ENCODE measurements around the gene SDR42E2.
A peak's percentile ranks its signal among the peaks of the same experiment; 100 is the strongest.

Gene SDR42E2

DNA sequence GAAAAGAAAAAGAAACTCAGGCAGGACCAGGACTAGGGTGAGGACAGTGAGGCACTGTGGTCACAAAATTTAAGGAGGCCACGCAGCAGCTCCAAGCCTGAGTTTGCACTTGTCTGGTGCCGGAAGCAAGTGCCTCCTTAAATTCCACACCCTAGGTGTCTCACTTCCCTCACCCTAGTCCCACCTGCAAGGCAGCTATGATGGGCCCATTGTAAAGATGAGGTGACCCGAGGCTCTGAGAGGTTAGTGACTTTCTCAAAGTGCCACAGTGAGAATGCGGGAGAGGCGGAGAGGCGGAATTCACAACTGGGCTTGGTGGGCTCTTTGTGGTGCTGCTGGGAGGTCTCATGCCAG is 22.3 kb downstream of the SDR42E2 start:
- no peak for DNase-seq (ENCODE audit: low read depth)

DNA sequence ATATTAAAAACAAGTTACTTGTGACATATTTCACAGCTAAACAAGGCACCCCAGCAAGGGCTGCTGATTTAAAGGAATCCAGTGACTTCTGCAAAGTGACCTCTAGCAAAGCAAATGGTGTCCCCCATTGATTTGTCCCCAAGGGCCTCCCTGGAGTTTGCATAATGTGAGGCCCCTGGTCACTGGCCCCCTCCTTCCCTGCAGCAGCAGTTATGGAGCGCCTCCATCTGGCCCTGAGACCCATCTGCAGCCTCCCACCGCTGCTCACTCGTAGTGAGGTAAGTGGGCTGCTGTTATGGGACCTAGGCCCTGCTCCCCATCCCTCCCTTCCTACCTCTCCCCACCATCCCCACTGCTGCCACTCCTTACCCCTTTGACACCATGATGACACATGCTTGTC is 24.2 kb downstream of the SDR42E2 start:
- no peak overlapping the region for H3K4me3 ChIP-seq (replicated peaks; ENCODE audit: low read depth, low read length)
- TF ChIP-seq, protein P1, sequence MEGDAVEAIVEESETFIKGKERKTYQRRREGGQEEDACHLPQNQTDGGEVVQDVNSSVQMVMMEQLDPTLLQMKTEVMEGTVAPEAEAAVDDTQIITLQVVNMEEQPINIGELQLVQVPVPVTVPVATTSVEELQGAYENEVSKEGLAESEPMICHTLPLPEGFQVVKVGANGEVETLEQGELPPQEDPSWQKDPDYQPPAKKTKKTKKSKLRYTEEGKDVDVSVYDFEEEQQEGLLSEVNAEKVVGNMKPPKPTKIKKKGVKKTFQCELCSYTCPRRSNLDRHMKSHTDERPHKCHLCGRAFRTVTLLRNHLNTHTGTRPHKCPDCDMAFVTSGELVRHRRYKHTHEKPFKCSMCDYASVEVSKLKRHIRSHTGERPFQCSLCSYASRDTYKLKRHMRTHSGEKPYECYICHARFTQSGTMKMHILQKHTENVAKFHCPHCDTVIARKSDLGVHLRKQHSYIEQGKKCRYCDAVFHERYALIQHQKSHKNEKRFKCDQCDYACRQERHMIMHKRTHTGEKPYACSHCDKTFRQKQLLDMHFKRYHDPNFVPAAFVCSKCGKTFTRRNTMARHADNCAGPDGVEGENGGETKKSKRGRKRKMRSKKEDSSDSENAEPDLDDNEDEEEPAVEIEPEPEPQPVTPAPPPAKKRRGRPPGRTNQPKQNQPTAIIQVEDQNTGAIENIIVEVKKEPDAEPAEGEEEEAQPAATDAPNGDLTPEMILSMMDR (IDR thresholded peaks at IDR 0.05; ENCODE audit: low read length, missing control alignments), result peak; percentile 21
- DNase-seq (ENCODE audit: low read depth), result no peak

More for the DNA sequence above, 22.3 kb downstream of the SDR42E2 start:
- TF ChIP-seq, protein P1 (IDR thresholded peaks at IDR 0.05; ENCODE audit: low read length, missing control alignments), result no peak
- H3K4me3 ChIP-seq (replicated peaks; ENCODE audit: low read depth, low read length), result no peak overlapping the region

DNA sequence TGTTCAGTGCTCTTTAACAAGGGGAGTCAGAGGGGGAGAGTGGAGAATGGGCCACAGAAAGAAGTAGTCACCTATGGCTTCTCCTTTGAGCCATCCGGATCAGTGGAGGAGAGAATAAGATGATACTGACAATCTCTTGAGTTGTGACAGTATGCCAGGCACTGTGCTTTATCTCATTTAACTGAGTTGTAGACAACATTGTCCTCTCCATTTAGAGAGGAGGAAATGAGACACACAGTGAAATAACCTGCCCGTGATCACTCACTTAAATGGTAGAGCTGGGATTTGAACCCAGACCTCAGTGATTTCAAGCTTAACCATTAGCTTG is 25.9 kb downstream of the SDR42E2 start:
- TF ChIP-seq, protein P1 (IDR thresholded peaks at IDR 0.05; ENCODE audit: low read length, missing control alignments), result no peak
- no peak overlapping the region for H3K4me3 ChIP-seq (replicated peaks; ENCODE audit: low read depth, low read length)
- no peak for DNase-seq (ENCODE audit: low read depth)

DNA sequence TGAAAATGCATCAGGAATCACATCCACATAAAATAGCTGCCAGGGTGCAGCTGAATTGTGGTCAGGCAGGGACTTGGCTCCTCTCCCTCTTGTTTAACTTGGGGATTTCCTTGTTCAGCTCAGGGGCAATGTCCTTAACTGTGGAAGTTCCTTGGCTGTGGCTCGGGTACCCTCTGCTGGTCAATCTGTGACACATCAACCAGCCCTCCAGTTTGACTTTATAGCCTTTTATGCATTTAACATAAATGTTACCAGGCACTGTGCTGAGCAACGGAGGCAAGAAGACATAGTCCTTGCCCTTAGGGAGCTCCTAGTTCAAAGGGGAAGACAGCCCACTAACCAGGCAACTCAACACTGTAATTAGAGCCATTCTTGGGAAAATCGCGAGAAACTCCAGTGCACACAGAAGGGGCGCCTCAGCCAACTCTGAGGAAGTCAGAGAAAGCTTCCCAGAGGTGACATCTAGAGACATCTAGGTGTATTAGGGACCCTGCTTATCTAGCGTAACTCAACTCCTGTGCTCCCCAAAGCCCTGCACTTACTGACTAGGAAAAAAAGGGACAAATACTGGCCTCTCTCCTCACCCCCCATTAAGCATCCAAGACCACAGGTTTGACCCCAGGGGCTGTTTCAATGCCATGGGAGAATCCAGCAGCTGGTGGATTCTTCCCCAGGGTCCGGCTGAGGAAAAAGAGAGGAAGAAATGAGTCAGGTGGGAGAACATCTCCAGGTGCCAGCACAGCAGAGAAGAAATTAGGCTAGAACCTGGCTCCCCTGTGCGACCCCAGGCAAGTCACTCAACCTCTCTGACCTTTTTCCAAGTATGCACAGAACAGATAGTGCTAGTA is 26.5 kb downstream of the SDR42E2 start:
- TF ChIP-seq, protein P1 (IDR thresholded peaks at IDR 0.05; ENCODE audit: low read length, missing control alignments), result peak; percentile 91
- no peak overlapping the region for H3K4me3 ChIP-seq (replicated peaks; ENCODE audit: low read depth, low read length)
- peak; percentile 96 for DNase-seq (ENCODE audit: low read depth)

DNA sequence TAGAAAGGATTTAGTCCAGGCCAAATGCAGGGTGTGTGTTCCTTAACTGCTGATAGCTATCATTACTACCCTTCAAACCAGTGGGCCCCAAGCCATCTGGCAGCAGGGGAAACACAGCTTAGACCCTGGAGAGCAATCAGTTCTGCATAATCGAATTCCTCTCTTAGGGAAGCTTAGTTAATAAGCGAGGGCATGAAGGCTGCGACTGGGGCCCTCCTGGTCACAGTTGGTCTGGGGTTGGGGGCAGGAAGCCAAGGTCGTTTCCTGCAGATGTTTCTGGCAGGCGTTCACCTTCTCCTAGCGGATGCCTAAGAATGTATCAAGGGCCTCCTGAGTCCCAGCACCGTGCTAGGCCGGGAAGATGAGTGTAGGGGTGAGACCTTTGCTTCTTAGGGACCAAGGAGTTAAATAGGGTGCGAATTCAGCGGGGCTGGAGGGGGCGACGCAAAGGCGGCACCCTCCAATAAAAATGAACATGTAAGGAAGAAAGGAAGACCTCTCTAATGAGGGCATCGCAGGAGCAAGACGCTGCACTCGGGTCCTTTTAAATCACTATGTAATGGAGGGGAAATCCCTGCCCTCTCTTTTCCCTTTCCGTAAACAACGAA is 27.3 kb downstream of the SDR42E2 start:
- TF ChIP-seq, protein P1 (IDR thresholded peaks at IDR 0.05; ENCODE audit: low read length, missing control alignments), result no peak
- H3K4me3 ChIP-seq (replicated peaks; ENCODE audit: low read depth, low read length), result peak overlapping the region; percentile 60
- DNase-seq (ENCODE audit: low read depth), result peak; percentile 46

DNA sequence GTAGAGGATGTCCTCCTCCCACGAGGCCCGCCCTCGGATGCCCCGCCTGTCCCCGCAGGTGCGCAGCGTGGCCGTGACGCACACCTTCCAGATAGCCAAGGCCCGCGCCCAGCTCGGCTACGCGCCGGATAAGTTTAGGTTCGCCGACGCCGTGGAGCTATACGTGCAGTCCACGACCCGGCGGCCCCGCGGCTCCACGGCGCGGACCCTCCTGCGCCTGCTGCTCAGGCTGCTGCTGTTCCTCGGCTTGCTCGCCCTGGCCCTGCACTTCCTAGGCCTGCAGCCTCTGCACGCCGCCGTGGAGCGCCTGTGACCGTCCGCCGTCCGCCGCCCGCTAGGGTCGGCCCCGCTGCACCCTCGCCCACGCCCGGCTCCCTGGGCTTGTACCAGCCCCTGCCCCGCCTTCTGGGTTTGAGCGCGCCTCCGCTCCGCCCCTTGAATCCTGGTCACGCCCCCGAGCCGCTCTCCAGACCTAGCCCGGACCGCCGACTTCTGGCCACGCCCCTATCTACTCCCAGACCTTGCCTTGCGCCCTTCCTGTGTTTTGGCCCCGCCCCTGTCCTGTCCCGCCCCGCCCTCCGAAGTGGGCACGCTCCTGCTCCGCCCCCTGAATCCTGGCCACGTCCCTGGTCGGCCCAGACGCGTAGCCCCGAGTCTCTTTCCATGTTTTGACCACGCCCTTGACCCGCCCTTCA is 27.9 kb downstream of the SDR42E2 start:
- peak overlapping the region; percentile 60 for H3K4me3 ChIP-seq (replicated peaks; ENCODE audit: low read depth, low read length)
- TF ChIP-seq, protein P1 (IDR thresholded peaks at IDR 0.05; ENCODE audit: low read length, missing control alignments), result no peak
- DNase-seq (ENCODE audit: low read depth), result peak; percentile 25
